Stimulated activated CD8-positive, alpha-beta memory T cell treated with anti-CD3 and anti-CD28 coated beads, Interleukin-12 subunit alpha, Interleukin-12 subunit beta, amount 100 ng/mL, for 24 hours (primary cell): ENCODE results near the gene PRXL2B.

Experiments used
- DNase-seq: peaks from one replicate; pipeline ENCODE4 v3.0.0-alpha.2; 2020; ENCODE audit errors: extremely low read depth

Gene PRXL2B

GRCh38 chr1:2635361-2636010 is 48.9 kb downstream of the PRXL2B start:
- DNase-seq: no peak

- DNase-seq: no peak
These were observed 50.2 kb downstream of the PRXL2B start for GRCh38 chr1:2636733-2637132.

DNA sequence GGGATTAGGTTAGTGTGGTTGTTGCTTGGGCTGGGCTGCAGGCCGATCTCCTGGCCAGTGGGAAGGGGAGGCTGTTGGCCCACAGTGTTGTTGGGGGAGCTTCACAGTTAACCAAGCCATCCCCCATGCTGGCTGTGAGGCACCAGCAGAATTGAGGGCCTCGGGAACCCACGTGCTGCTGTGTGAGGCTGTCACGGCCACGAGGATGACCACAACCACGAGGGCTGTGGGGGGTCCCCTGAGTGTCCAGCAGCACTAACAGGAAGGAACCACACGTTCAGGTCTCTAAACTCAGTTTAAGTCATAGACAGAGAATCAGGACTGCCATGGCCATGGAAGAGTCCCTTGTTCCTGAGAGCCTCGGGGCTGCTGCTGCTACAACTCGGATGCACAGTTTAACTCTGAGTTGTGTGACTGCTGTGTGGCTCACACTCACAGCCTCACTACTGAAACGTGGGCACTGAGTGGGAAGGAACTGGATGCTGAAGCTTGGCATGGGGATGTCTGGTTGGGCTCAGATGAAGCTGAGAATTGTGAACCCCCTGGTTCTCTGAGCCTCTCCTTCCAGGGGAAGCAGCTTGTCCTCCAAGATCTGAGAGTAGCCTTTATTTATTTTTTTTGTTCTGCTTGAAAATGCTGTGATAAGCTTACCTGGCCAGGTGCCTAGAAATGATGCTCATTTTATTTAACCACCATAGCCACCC is 51.0 kb downstream of the PRXL2B start:
- no peak for DNase-seq

GRCh38 chr1:2638466-2639115 is 52.0 kb downstream of the PRXL2B start:
- no peak for DNase-seq

- DNase-seq: no peak
These were observed 52.6 kb downstream of the PRXL2B start for GRCh38 chr1:2639203-2639602.

DNA sequence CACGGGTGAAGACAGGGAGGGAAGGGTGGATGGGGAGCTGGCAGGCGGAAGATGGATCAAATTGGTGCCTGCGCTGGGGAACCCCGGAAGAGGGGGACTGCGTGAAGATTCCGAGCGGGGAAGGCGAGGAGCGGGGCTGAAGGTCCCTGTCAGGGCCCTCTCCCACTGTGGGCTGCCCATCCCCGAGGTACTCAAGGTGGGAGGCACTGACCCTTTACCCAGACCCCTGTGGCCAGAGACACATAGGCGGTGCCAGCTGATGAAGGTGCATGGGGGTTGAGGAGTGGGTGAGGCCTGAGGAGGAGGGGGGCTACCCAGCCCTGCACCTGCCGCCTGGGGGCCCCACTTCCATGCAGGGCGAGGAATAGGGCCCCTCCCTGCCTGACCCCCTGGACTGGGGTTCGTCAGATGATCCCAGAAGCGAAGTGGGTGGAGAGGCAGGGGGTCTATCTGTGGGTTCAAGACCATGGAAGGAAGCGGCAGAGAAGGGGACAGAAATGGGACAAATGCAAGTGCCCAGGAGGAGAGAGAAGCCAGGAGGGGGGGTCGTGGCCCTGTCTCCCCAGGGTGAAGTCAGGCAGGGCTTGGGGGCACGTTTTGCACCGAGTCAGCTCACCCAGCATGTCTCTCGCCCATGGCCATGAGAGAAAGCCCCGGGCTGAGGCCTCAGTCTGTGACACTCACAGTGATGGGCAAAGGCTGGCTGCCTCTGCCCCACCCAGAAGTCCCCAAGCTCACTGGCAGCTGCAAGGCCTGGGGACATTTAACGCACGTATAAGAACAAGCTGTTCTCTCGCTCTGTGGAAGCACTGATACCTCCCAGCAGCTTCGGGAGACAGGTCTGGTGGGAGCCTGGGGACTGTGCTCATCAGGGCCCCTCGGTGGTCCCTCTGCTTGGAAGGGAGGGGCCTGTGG is 53.3 kb downstream of the PRXL2B start:
- no peak for DNase-seq

DNA sequence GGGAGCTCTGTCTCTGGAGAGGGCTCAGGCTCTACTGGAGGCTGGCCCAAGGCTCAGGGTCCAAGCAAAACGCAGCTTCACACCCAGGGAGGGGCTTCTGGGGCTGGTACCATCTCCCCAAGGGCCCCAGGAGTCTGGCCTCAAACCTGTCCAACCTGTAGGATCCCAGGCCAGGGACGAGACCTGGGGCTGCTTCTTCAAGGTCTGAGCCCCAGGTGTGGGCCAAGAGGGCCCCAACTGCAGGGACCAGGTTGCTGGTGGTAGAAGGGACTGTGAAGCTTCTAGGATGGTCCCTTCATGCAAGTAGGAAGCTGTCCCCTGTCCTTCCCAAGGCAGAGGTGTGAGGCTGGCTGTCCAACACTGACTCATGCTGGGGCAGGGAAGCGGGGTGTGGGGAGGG is 54.0 kb downstream of the PRXL2B start:
- DNase-seq: no peak
